HepG2 (cell line): ENCODE data around the gene SAMD10. TPM values are rescaled to one million over a fixed set of nuclear protein-coding genes. Genes with fewer than 3 reads are reported as not detected.

ENCODE experiments used
- ATAC-seq: fragments of 200-7000 bp; cut with Tn5 transposase; 3 replicates; pipeline ENCODE4 v1.9.1; 2020; ENCODE audit warnings: mild to moderate bottlenecking, moderate library complexity
- BruUV-seq: library from RNA; stranded (reverse); fragments of 400-500 nt; replicated peaks from 2 replicates; lab custom pipeline; 2021; lab: Mats Ljungman, UMichigan
- CTCF ChIA-PET: fragments of 300-600 bp; formaldehyde crosslinking; extraction: SDS; loops from one replicate; lab custom pipeline; 2021; ENCODE audit warnings: low total read pairs, inconsistent platforms, low intra/inter-chr PET ratio; lab: Yijun Ruan, JAX
- POLR2A ChIA-PET: fragments of 350-600 bp; sonication (Branson Sonifier 250); formaldehyde crosslinking; loops from one replicate; lab custom pipeline; 2020; ENCODE audit warnings: antibody characterized with exemption, inconsistent platforms; lab: Yijun Ruan, JAX
- DNase-seq: peaks from one replicate; pipeline ENCODE4 v3.0.0-alpha.2; 2015; ENCODE audit warnings: low spot score
- FAIRE-seq: peaks from 3 replicates; lab custom pipeline; 2011; peaks lifted over from hg19 to GRCh38; lab: Jason Lieb, UNC
- H2AFZ ChIP-seq: one replicate; pipeline ENCODE4 v1.6.1; 2011; ENCODE audit warnings: low read length, inconsistent platforms
- H3K27ac ChIP-seq: fragments of 300-600 bp; 3 replicates; pipeline ENCODE4 v1.8.0; 2011; ENCODE audit warnings: mixed run types, mild to moderate bottlenecking, mixed read lengths, low read length, inconsistent platforms; ENCODE audit not compliant: insufficient read depth; ENCODE audit errors: extremely low read length
- H3K27me3 ChIP-seq, 2 experiments: fragments of 200-600 bp in 1 of 2; 2 replicates in 1 of 2; 3 replicates in 1 of 2; pipeline versions ENCODE4 v1.6.0 to v1.8.0; 2011; ENCODE audit warnings: low read length in 2 of 2, mild to moderate bottlenecking in 2 of 2, moderate library complexity in 2 of 2, inconsistent platforms in 1 of 2; ENCODE audit not compliant: insufficient read depth in 2 of 2, control insufficient read depth in 1 of 2
- H3K36me3 ChIP-seq, 2 experiments: fragments of 200-600 bp in 1 of 2; replicated peaks in 1 of 2; 2 replicates in 1 of 2; 3 replicates in 1 of 2; pipeline versions ENCODE4 v1.5.1 to v1.8.0; 2011; ENCODE audit warnings: low read length in 2 of 2, inconsistent platforms in 1 of 2; ENCODE audit not compliant: insufficient read depth in 2 of 2, control insufficient read depth in 1 of 2
- H3K4me1 ChIP-seq: 2 replicates; pipeline ENCODE4 v1.5.1; 2012; ENCODE audit warnings: low read length, inconsistent platforms; ENCODE audit not compliant: insufficient read depth
- H3K4me2 ChIP-seq: 2 replicates; pipeline ENCODE4 v1.6.0; 2011; ENCODE audit warnings: low read depth, low read length, inconsistent platforms
- H3K4me3 ChIP-seq, 3 experiments: fragments of 200-600 bp in 1 of 3; sonication (generic), shearing (Covaris generic) in 1 of 3; replicated peaks in 1 of 3; 2 replicates each; pipeline ENCODE4 v1.5.1; 2011 to 2016; ENCODE audit warnings: low read length in 3 of 3, inconsistent platforms in 2 of 3, low read depth in 2 of 3, mild to moderate bottlenecking in 2 of 3, control low read depth in 1 of 3, mixed read lengths in 1 of 3; ENCODE audit not compliant: insufficient read depth in 1 of 3
- H3K79me2 ChIP-seq: one replicate; pipeline ENCODE4 v1.6.1; 2011; ENCODE audit warnings: low read length, inconsistent platforms; ENCODE audit not compliant: insufficient read depth
- H3K9ac ChIP-seq: 2 replicates; pipeline ENCODE4 v1.6.0; 2011; ENCODE audit warnings: mild to moderate bottlenecking, low read depth, low read length, inconsistent platforms; ENCODE audit not compliant: insufficient read depth
- H3K9me3 ChIP-seq: 2 replicates; pipeline ENCODE4 v1.5.1; 2012; ENCODE audit warnings: mild to moderate bottlenecking, low read length
- H4K20me1 ChIP-seq: 2 replicates; pipeline ENCODE4 v1.6.0; 2011; ENCODE audit warnings: inconsistent platforms, mild to moderate bottlenecking, low read length, moderate library complexity; ENCODE audit not compliant: insufficient read depth
- AGO1 ChIP-seq: fragments of 200-400 bp; formaldehyde crosslinking; IDR thresholded peaks from 2 replicates; pipeline ENCODE4 v1.6.1; 2017; ENCODE audit warnings: mild to moderate bottlenecking, low read depth, low read length, moderate library complexity; ENCODE audit not compliant: poor library complexity, severe bottlenecking
- AGO2 ChIP-seq: fragments of 200-400 bp; formaldehyde crosslinking; optimal IDR thresholded peaks from 2 replicates; pipeline ENCODE3; 2017; ENCODE audit warnings: mild to moderate bottlenecking, low read depth, low read length, moderate library complexity
- CHD4 ChIP-seq: fragments of 200-600 bp; sonication (generic); IDR thresholded peaks from 2 replicates; pipeline ENCODE4 v1.7.0; 2017; ENCODE audit warnings: mild to moderate bottlenecking, low read length, borderline replicate concordance
- GABPA ChIP-seq, 2 experiments: IDR thresholded peaks; 2 replicates each; pipeline ENCODE4 v1.6.1; 2011 to 2016; ENCODE audit warnings: low read depth in 2 of 2, low read length in 1 of 2, missing biosample characterization in 1 of 2, missing genetic modification characterization in 1 of 2
- HOXA3 ChIP-seq: sonication (generic); formaldehyde crosslinking; IDR thresholded peaks from 2 replicates; pipeline ENCODE4 v1.5.0; 2020; ENCODE audit warnings: missing genetic modification reagents
- MAX ChIP-seq: IDR thresholded peaks from 2 replicates; pipeline ENCODE4 v1.6.1; 2012; ENCODE audit warnings: inconsistent platforms
- MBNL3 ChIP-seq: fragments of 250-450 bp; sonication (Bioruptor Pico); conservative IDR thresholded peaks from 2 replicates; pipeline ENCODE4 v1.8.0; 2022; ENCODE audit warnings: mild to moderate bottlenecking, inconsistent platforms
- PAF1 ChIP-seq: IDR thresholded peaks from 2 replicates; pipeline ENCODE4 v1.6.1; 2016; ENCODE audit warnings: missing genetic modification reagents, missing compliant biosample characterization
- PHF8 ChIP-seq: sonication (generic); formaldehyde crosslinking; IDR thresholded peaks from 2 replicates; pipeline ENCODE4 v1.5.0; 2020; ENCODE audit warnings: missing genetic modification reagents
- POLR2G ChIP-seq: fragments of 200-400 bp; formaldehyde crosslinking; IDR thresholded peaks from 2 replicates; pipeline ENCODE4 v1.6.1; 2018; ENCODE audit warnings: mild to moderate bottlenecking, low read depth, low read length, moderate library complexity
- RBM22 ChIP-seq: fragments of 200-400 bp; formaldehyde crosslinking; optimal IDR thresholded peaks from 2 replicates; pipeline ENCODE3; 2017; ENCODE audit warnings: mild to moderate bottlenecking, low read length, moderate library complexity
- SRSF4 ChIP-seq: fragments of 200-400 bp; formaldehyde crosslinking; IDR thresholded peaks from one replicate; pipeline ENCODE4 v1.6.1; 2018; ENCODE audit warnings: mild to moderate bottlenecking, low read depth, low read length, moderate library complexity; ENCODE audit not compliant: poor library complexity, severe bottlenecking
- TBX2 ChIP-seq: sonication (generic); formaldehyde crosslinking; IDR thresholded peaks from 2 replicates; pipeline ENCODE4 v1.5.0; 2020; ENCODE audit warnings: missing genetic modification reagents, mild to moderate bottlenecking, borderline replicate concordance
- ZBTB20 ChIP-seq: sonication (generic); formaldehyde crosslinking; IDR thresholded peaks from 2 replicates; pipeline ENCODE4 v1.8.1; 2023; ENCODE audit warnings: missing genetic modification reagents, low read depth, mild to moderate bottlenecking, borderline replicate concordance
- ZFYVE20 ChIP-seq: sonication (generic); formaldehyde crosslinking; IDR thresholded peaks from 2 replicates; pipeline ENCODE4 v1.8.0; 2023; ENCODE audit warnings: low read depth, mild to moderate bottlenecking, moderate library complexity, missing genetic modification reagents, borderline replicate concordance
- ZNF230 ChIP-seq: sonication (generic); formaldehyde crosslinking; IDR thresholded peaks from 2 replicates; pipeline ENCODE4 v1.4.0; 2020; ENCODE audit warnings: mild to moderate bottlenecking, missing genetic modification reagents
- ZNF720 ChIP-seq: sonication (generic); formaldehyde crosslinking; IDR thresholded peaks from 2 replicates; pipeline ENCODE4 v1.4.0; 2020; ENCODE audit warnings: missing genetic modification reagents
- WGBS: methylation state at CpG from one replicate; pipeline ENCODE4 v1.1.6; 2017; ENCODE audit warnings: low lambda C conversion rate; 5-methylcytosine and 5-hydroxymethylcytosine counted together
- in situ Hi-C: cut with HindIII; loops from 2 replicates; pipeline ENCODE4 v1.10.0; 2017; ENCODE audit warnings: low pct_unique_long_range_greater_than_20kb; ENCODE audit not compliant: extremely low pct_ligation_motif_present
- intact Hi-C: fragments of 100-400 bp; cut with micrococcal nuclease; formaldehyde crosslinking; loops from one replicate; pipeline ENCODE4 v1.10.0; 2022; ENCODE audit not compliant: unreplicated experiment
- polyA plus RNA-seq, 8 experiments: library from polyadenylated mRNA; depleted of rRNA in 3 of 8; stranded (reverse) in 7 of 8; unstranded in 1 of 8; fragments of >200 nt; fragmentation: Illumina TruSeq in 4 of 8; extraction: Trizol in 4 of 8; gene quantifications; 2 replicates each; pipeline versions ENCODE4 v1.2.1 to v1.2.3, GENCODE V29; 2011 to 2016; ENCODE audit warnings: low read depth in 4 of 8, missing spikeins in 1 of 8, mixed read lengths in 1 of 8; ENCODE audit not compliant: insufficient read depth in 1 of 8
- total RNA-seq, 5 experiments: library from RNA; depleted of rRNA; stranded (reverse); fragments of >200 nt; fragmentation: Illumina TruSeq; extraction: Trizol; gene quantifications; 2 replicates each; pipeline ENCODE4 v1.2.3, GENCODE V29; 2016; ENCODE audit warnings: low read depth in 1 of 5
- TF ChIP-seq, protein P1 (sequence below): sonication (generic); formaldehyde crosslinking; IDR thresholded peaks from 2 replicates; pipeline ENCODE4 v1.8.1; 2023; ENCODE audit warnings: missing genetic modification reagents, mild to moderate bottlenecking, borderline replicate concordance
- TF ChIP-seq, protein P2 (sequence below): sonication (generic); formaldehyde crosslinking; IDR thresholded peaks from 2 replicates; pipeline ENCODE4 v1.4.0; 2020; ENCODE audit warnings: missing genetic modification reagents, borderline replicate concordance

Gene SAMD10
- total and polyA plus RNA-seq, 2 of the 13 experiments (the other 11 are each of a cell fraction or from before 2014, with no cell fraction given): 6.1 to 11.0 TPM

- TF ChIP-seq RBM22: peak; percentile 92
- TF ChIP-seq, all 625 proteins: peak for 13
Observed at GRCh38 chr20:63940071-63940471, 39.4 kb downstream of the SAMD10 start (continued).

DNA sequence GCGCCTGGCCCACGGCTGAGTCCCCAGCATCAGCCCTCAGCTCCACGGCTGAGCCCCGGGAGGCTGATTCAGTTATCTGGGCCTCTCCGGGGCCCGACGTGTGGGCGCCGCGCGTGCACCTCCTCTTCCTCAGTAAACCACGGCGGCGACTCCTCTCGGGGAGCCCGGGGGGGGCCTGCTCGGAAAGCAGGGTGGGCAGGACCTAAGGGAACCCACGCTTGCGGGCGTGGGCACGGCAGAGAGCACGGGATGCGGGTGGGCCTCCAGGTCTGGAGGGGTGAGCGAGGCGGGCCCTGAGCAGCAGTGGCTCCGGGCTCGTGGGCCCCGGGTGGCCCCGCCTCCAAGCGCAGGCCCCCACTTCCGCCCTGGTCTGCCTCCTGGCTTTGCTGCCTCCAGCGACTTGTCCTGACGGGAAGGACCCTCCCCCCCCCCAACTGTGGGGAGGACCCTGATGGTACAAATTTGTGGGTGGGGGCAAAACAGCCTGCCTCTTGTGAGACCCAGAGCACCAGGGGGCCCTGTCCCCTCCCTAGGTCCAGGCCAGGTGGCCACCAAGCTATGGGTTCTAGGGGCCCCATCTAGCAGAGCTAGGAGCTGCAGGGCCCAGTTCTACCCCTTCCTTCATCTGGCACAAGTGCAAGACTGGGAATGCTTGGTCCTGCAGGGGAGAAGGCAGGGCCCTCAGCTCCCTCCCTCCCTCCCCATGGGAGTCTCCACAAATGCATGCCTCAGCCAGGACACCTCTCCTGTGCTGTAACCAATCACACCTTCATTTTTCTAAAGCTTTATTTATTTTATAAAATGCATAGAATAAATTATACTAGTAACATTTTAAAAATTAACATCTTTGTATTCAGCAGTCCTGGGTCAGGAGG, 40.1 kb downstream of the SAMD10 start:
- POLR2A ChIA-PET: interaction anchor here (0.9 kb wide), 1 partner anchor 17 kb away, joined by 4 read pairs; the partner anchor contains the start of gene UCKL1
- no peak for DNase-seq
- 97% methylated on average over 30 of the region's 33 CpGs for WGBS
- Histone ChIP-seq H3K4me3 (no peak overlapping the region), H3K27me3 (no peaks in the 10 kb centered on the region), H3K4me2 (no peak overlapping the region), H4K20me1 (peaks cover 21% of the 10 kb centered on the region; the same call in 1 of the 2 replicates), H2AFZ (no peak overlapping the region), H3K36me3 (peaks cover 47 to 76% of the 10 kb centered on the region in 2 experiments), H3K9ac (no peak overlapping the region), H3K27ac (no peak overlapping the region), H3K4me1 (no peaks in the 10 kb centered on the region), H3K79me2 (no peaks in the 10 kb centered on the region), H3K9me3 (no peaks in the 10 kb centered on the region)
- no TSS peak for BruUV-seq
- intact Hi-C loops: no loop called here
- in situ Hi-C loops: no loop called here
- ATAC-seq: peak; percentile 2; the same call in 2 of the 3 replicates
- FAIRE-seq: no peak
- CTCF ChIA-PET: no interaction called here
- TF ChIP-seq ZNF230 (0 out of 2 replicates have a peak, but pooled peaks have one; percentile 22), HOXA3 (peak; percentile 9; the same call in 1 of the 2 replicates), SRSF4 (peak; percentile 19), MBNL3 (CRISPR knock-in tag) (no peak), PHF8 (CRISPR knock-in tag) (peak; percentile 38; the same call in 1 of the 2 replicates), PAF1 (CRISPR knock-in tag) (peak; percentile 88), ZBTB20 (CRISPR knock-in tag) (no peak), RBM22 (peak; percentile 12), MAX (no peak), AGO2 (peak; percentile 100), CHD4 (no peak), ZFYVE20 (CRISPR knock-in tag) (no peak), TBX2 (no peak), AGO1 (peak; percentile 79), POLR2G (peak; percentile 50), GABPA (IDR thresholded peaks at IDR 0.05; ENCODE audit: low read depth, low read length) (no peak), GABPA (CRISPR knock-in tag; IDR thresholded peaks at IDR 0.05; ENCODE audit: low read depth) (no peak), ZNF720 (CRISPR knock-in tag) (no peak)
- TF ChIP-seq, protein P1, sequence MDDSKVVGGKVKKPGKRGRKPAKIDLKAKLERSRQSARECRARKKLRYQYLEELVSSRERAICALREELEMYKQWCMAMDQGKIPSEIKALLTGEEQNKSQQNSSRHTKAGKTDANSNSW (CRISPR knock-in tag): no peak
- TF ChIP-seq, protein P2, sequence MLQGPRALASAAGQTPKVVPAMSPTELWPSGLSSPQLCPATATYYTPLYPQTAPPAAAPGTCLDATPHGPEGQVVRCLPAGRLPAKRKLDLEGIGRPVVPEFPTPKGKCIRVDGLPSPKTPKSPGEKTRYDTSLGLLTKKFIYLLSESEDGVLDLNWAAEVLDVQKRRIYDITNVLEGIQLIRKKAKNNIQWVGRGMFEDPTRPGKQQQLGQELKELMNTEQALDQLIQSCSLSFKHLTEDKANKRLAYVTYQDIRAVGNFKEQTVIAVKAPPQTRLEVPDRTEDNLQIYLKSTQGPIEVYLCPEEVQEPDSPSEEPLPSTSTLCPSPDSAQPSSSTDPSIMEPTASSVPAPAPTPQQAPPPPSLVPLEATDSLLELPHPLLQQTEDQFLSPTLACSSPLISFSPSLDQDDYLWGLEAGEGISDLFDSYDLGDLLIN: no peak
